Measurements from ENCODE around the gene SRSF9. TPM values are rescaled to one million over a fixed set of nuclear protein-coding genes. Genes with fewer than 3 reads are reported as not detected.

Gene SRSF9
- total RNA-seq, 1 experiment from 2014 or later, result 319 TPM

GRCh38 chr12:120514002-120514401 is 44.5 kb upstream of the SRSF9 start:
- TF ChIP-seq EZH2phosphoT487 (IDR thresholded peaks at IDR 0.05; ENCODE audit: borderline replicate concordance, low read length) (no peak), CTCF (conservative IDR thresholded peaks at IDR 0.05; ENCODE audit: low read depth, low read length) (no peak), EZH2 (IDR thresholded peaks at IDR 0.05; ENCODE audit: low read length, unreplicated experiment) (no peak)
- Histone ChIP-seq H3K9me2 (replicated peaks; ENCODE audit: low read length) (no peaks in the 10 kb centered on the region), H3K9ac (ENCODE audit: low read length) (no peak overlapping the region), H3K4me1 (ENCODE audit: insufficient read depth, low read length) (no peaks in the 10 kb centered on the region), H3K27me3 (ENCODE audit: low read length) (no peaks in the 10 kb centered on the region), H3K4me3 (ENCODE audit: low read length) (no peak overlapping the region), H4K20me1 (ENCODE audit: low read length) (no peaks in the 10 kb centered on the region), H3F3A (ENCODE audit: low read length, unreplicated experiment) (no peaks in the 10 kb centered on the region), H2AFZ (ENCODE audit: low read length) (no peak overlapping the region), H3K79me2 (ENCODE audit: low read length) (no peaks in the 10 kb centered on the region), H3K27ac (ENCODE audit: low read length) (no peak overlapping the region), H3K36me3 (ENCODE audit: low read depth, low read length) (peaks cover 7% of the 10 kb centered on the region), H3K4me2 (ENCODE audit: low read length) (no peak overlapping the region), H3K9me3 (ENCODE audit: low read length) (no peaks in the 10 kb centered on the region)
- POLR2A ChIA-PET (ENCODE audit: unreplicated experiment), result no interaction called here
- no peak for ATAC-seq
- CTCF ChIA-PET, result no interaction called here
- no peak for DNase-seq
- BruUV-seq (replicated peaks), result no TSS peak
- intact Hi-C loops (cut with micrococcal nuclease), result no loop called here

- Histone ChIP-seq H3K36me3 (ENCODE audit: low read depth, low read length) (peaks cover 18% of the 10 kb centered on the region), H3K4me1 (ENCODE audit: insufficient read depth, low read length) (no peaks in the 10 kb centered on the region), H3K9me2 (replicated peaks; ENCODE audit: low read length) (no peaks in the 10 kb centered on the region), H3K79me2 (ENCODE audit: low read length) (no peaks in the 10 kb centered on the region), H3K9me3 (ENCODE audit: low read length) (no peaks in the 10 kb centered on the region), H3K4me3 (ENCODE audit: low read length) (no peak overlapping the region), H3K27ac (ENCODE audit: low read length) (no peak overlapping the region), H4K20me1 (ENCODE audit: low read length) (no peaks in the 10 kb centered on the region), H3K4me2 (ENCODE audit: low read length) (no peak overlapping the region), H3F3A (ENCODE audit: low read length, unreplicated experiment) (no peaks in the 10 kb centered on the region), H3K9ac (ENCODE audit: low read length) (no peak overlapping the region), H3K27me3 (ENCODE audit: low read length) (no peaks in the 10 kb centered on the region), H2AFZ (ENCODE audit: low read length) (no peak overlapping the region)
- TF ChIP-seq EZH2 (IDR thresholded peaks at IDR 0.05; ENCODE audit: low read length, unreplicated experiment), result no peak
- TF ChIP-seq EZH2phosphoT487 (IDR thresholded peaks at IDR 0.05; ENCODE audit: borderline replicate concordance, low read length), result no peak
- no peak for TF ChIP-seq CTCF (conservative IDR thresholded peaks at IDR 0.05; ENCODE audit: low read depth, low read length)
- intact Hi-C loops (cut with micrococcal nuclease), result no loop called here
- ChIA-PET POLR2A (ENCODE audit: unreplicated experiment) (no interaction called here), CTCF (no interaction called here)
- ATAC-seq (no peak), DNase-seq (no peak)
- BruUV-seq (replicated peaks), result no TSS peak
Measured at GRCh38 chr12:120508537-120508936, 39.0 kb upstream of the SRSF9 start.

GRCh38 chr12:120504587-120504986 is 35.0 kb upstream of the SRSF9 start:
- ATAC-seq (no peak), DNase-seq (no peak)
- no TSS peak for BruUV-seq (replicated peaks)
- no peaks in the 10 kb centered on the region for H4K20me1 ChIP-seq (ENCODE audit: low read length)
- H3K27ac ChIP-seq (ENCODE audit: low read length), result no peak overlapping the region
- H3K9me3 ChIP-seq (ENCODE audit: low read length), result no peaks in the 10 kb centered on the region
- H3K27me3 ChIP-seq (ENCODE audit: low read length), result no peaks in the 10 kb centered on the region
- intact Hi-C loops (cut with micrococcal nuclease), result no loop called here
- H3K9ac ChIP-seq (ENCODE audit: low read length), result no peak overlapping the region
- H3K79me2 ChIP-seq (ENCODE audit: low read length), result no peaks in the 10 kb centered on the region
- no peak overlapping the region for H2AFZ ChIP-seq (ENCODE audit: low read length)
- no peak overlapping the region for H3K4me3 ChIP-seq (ENCODE audit: low read length)
- CTCF ChIA-PET, result no interaction called here
- no peaks in the 10 kb centered on the region for H3K4me1 ChIP-seq (ENCODE audit: insufficient read depth, low read length)
- TF ChIP-seq CTCF (conservative IDR thresholded peaks at IDR 0.05; ENCODE audit: low read depth, low read length) (no peak), EZH2phosphoT487 (IDR thresholded peaks at IDR 0.05; ENCODE audit: borderline replicate concordance, low read length) (no peak), EZH2 (IDR thresholded peaks at IDR 0.05; ENCODE audit: low read length, unreplicated experiment) (no peak)
- POLR2A ChIA-PET (ENCODE audit: unreplicated experiment), result interaction anchor here (0.5 kb wide), 2 partner anchors 8 to 304 kb away, joined by 7 to 33 read pairs; partner anchors contain the start of gene RPLP0
- no peaks in the 10 kb centered on the region for H3K9me2 ChIP-seq (replicated peaks; ENCODE audit: low read length)
- H3F3A ChIP-seq (ENCODE audit: low read length, unreplicated experiment), result no peaks in the 10 kb centered on the region
- no peak overlapping the region for H3K4me2 ChIP-seq (ENCODE audit: low read length)
- peaks cover 20% of the 10 kb centered on the region for H3K36me3 ChIP-seq (ENCODE audit: low read depth, low read length)
